HG02759 (cell line): ENCODE results near the gene SLC25A23.
"Not testable (repeated sequence)": the region's sequence is repeated elsewhere in the genome, so short reads cannot be mapped to it uniquely, and the experiment has no call there.

Experiments
- ATAC-seq: cut with Tn5 transposase; IDR thresholded peaks from one replicate; pipeline ENCODE4 v1.9.1; 2021; ENCODE audit warnings: mild to moderate bottlenecking, moderate library complexity; ENCODE audit not compliant: unreplicated experiment

The SLC25A23 gene

GRCh38 chr19:6457958-6458694 lies 1.5 kb downstream of the SLC25A23 start:
- no peak for ATAC-seq

- no peak for ATAC-seq
Measured at GRCh38 chr19:6455924-6456323, 3.7 kb downstream of the SLC25A23 start.

- ATAC-seq: no peak
Measured at GRCh38 chr19:6453951-6454565, 5.5 kb downstream of the SLC25A23 start.

- ATAC-seq: no peak
Measured at GRCh38 chr19:6452899-6453298, 6.7 kb downstream of the SLC25A23 start.

GRCh38 chr19:6452223-6452614 lies 7.4 kb downstream of the SLC25A23 start:
- no peak for ATAC-seq

- no peak for ATAC-seq
Measured at GRCh38 chr19:6451583-6452222, 7.9 kb downstream of the SLC25A23 start.

- no peak for ATAC-seq
Measured at GRCh38 chr19:6450166-6450565, 9.4 kb downstream of the SLC25A23 start.

GRCh38 chr19:6448045-6448444 lies 11.5 kb downstream of the SLC25A23 start:
- ATAC-seq: no peak

- no peak for ATAC-seq
Measured at GRCh38 chr19:6446452-6446851, 13.1 kb downstream of the SLC25A23 start.

- ATAC-seq: no peak
Measured at GRCh38 chr19:6443986-6444385, 15.6 kb downstream of the SLC25A23 start.

- ATAC-seq: no peak
Measured at GRCh38 chr19:6442087-6442688, 17.4 kb downstream of the SLC25A23 start.

- no peak for ATAC-seq
Measured at GRCh38 chr19:6440905-6441304, 18.7 kb downstream of the SLC25A23 start.

GRCh38 chr19:6439743-6440142 lies 19.8 kb downstream of the SLC25A23 start:
- ATAC-seq: no peak

GRCh38 chr19:6433663-6434062 lies 25.9 kb downstream of the SLC25A23 start, which contains the start of gene SLC25A41:
SLC25A41 (minus strand) TSS chr19:6433763; CDS start chr19:6433693, 70 bp downstream.
- no peak for ATAC-seq

GRCh38 chr19:6433165-6433564 lies 26.4 kb downstream of the SLC25A23 start:
- ATAC-seq: no peak

GRCh38 chr19:6431891-6432290 lies 27.7 kb downstream of the SLC25A23 start:
- no peak for ATAC-seq

GRCh38 chr19:6429419-6430221 lies 30.0 kb downstream of the SLC25A23 start:
- ATAC-seq: no peak

GRCh38 chr19:6428692-6429418 lies 30.7 kb downstream of the SLC25A23 start:
- ATAC-seq: not testable (repeated sequence)

- ATAC-seq: no peak
Measured at GRCh38 chr19:6427131-6427530, 32.5 kb downstream of the SLC25A23 start.
